ENCODE data around the gene TMEM19. TPM values are rescaled to one million over a fixed set of nuclear protein-coding genes. Genes with fewer than 3 reads are reported as not detected.

TMEM19 gene
- total RNA-seq, 2 experiments from 2014 or later, result 15.5 to 16.1 TPM

DNA sequence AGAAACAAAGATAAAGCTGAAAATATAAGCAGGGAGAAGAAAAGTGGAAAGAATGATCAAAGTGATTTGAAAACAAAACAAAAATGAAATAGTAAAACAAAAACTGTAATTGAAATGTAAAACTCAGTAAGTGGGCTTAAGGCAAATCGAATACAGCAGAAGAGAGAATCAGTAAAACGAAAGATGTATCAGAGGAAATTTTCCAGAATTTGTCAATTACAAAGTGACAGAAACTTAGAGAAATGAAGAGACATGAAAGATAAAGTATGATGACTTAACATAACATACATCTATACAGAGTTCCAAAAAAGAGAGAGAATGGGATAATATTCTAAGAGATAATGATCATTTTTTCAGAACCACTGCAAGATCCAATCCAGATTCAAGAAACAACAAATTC is 32.7 kb upstream of the TMEM19 start:
- POLR2A ChIA-PET, result interaction anchor here (3.9 kb wide), 1 partner anchor 11 kb away, joined by 36 read pairs; the partner anchor contains the start of genes THAP2 and ZFC3H1
- Mint-ChIP-seq H3K4me1 (peaks cover 31% of the 10 kb centered on the region), H3K36me3 (ENCODE audit: low read depth) (peaks cover 32% of the 10 kb centered on the region), H3K9me3 (no peaks in the 10 kb centered on the region), H3K27ac (no peak overlapping the region), H3K27me3 (no peaks in the 10 kb centered on the region), H3K4me3 (no peak overlapping the region)
- CTCF ChIA-PET, result interaction anchor here (1.0 to 2.0 kb wide), 2 partner anchors 10 to 17 kb away, joined by 3 to 4 read pairs; partner anchors contain the start of genes THAP2 and ZFC3H1
- DNase-seq, result no peak

DNA sequence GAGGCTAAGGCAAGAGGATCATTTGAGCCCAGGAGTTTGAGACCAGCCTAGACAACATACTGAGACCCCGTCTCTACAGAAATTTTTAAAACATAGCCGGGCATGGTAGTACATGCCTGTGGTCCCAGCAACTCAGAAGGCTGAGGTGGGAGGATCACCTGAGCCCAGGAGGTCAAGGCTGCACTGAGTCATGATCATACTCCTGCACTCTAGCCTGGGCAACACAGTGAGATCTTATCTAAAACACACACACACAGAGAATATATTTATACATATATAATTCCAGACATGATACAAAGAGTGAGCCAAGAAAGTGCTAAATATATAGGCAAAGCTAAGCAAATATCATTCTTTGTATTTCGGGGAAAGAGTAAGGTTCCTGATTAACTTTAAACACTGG is 31.7 kb upstream of the TMEM19 start:
- Mint-ChIP-seq H3K4me3 (no peak overlapping the region), H3K27ac (no peak overlapping the region), H3K36me3 (ENCODE audit: low read depth) (peaks cover 32% of the 10 kb centered on the region), H3K27me3 (no peaks in the 10 kb centered on the region), H3K4me1 (peaks cover 37% of the 10 kb centered on the region), H3K9me3 (no peaks in the 10 kb centered on the region)
- ChIA-PET POLR2A (interaction anchor here (1.1 to 3.9 kb wide), 2 partner anchors 10 to 18 kb away, joined by 5 to 36 read pairs; partner anchors contain the start of genes THAP2 and ZFC3H1), CTCF (interaction anchor here (2.0 kb wide), 2 partner anchors 9 to 17 kb away, joined by 4 to 7 read pairs; partner anchors contain the start of genes THAP2 and ZFC3H1)
- no peak for DNase-seq

DNA sequence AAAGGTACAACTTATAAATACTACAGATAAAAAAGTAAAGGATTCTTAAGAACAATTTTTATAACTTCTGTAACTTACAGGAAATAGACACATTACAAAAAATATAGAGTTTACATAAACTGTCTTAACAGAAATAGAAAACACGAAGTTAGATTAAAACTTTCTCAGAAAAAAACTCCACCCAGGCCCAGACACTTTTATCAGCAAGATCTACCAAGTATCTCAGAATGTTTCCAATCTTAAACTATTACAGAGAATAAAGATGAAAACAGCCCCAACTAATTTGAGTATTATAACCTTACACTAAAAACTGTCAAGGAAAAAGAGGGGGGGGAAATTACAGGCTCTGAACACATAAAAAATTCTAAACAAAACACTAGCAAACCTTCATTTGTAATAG is 30.4 kb upstream of the TMEM19 start:
- CTCF ChIA-PET, result interaction anchor here (2.0 kb wide), 1 partner anchor 19 kb away, joined by 7 read pairs; no protein-coding TSS in a partner anchor
- Mint-ChIP-seq H3K36me3 (ENCODE audit: low read depth) (peaks cover 31% of the 10 kb centered on the region), H3K27ac (peak overlapping the region; percentile 16), H3K27me3 (no peaks in the 10 kb centered on the region), H3K4me3 (peak overlapping the region; percentile 10), H3K9me3 (no peaks in the 10 kb centered on the region), H3K4me1 (peaks cover 45% of the 10 kb centered on the region)
- POLR2A ChIA-PET, result interaction anchor here (1.1 to 3.9 kb wide), 2 partner anchors 8 to 19 kb away, joined by 5 to 36 read pairs; partner anchors contain the start of genes THAP2 and ZFC3H1
- DNase-seq, result no peak

DNA sequence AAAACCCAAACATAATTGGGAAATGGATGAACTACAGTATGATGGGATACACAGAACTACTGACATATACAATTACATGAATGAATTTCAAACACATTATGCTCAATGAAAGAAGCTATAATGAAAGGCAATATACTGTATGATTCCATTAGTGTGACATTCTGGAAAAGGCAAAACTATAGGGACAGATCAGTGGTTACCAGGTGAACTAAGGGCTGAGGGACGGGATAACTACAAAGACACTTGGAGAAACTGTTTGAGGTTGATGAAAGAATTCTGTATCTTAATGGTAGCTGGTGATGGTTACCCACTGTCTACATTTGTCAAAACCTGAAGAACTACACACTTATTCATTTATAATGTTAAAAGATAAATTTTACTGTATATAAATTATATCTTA is 30.0 kb upstream of the TMEM19 start:
- no peaks in the 10 kb centered on the region for H3K27me3 Mint-ChIP-seq
- CTCF ChIA-PET, result interaction anchor here (2.0 kb wide), 1 partner anchor 19 kb away, joined by 7 read pairs; no protein-coding TSS in a partner anchor
- POLR2A ChIA-PET, result interaction anchor here (3.9 kb wide), 1 partner anchor 8 kb away, joined by 36 read pairs; the partner anchor contains the start of genes THAP2 and ZFC3H1
- peaks cover 45% of the 10 kb centered on the region for H3K4me1 Mint-ChIP-seq
- peak overlapping the region; percentile 10 for H3K4me3 Mint-ChIP-seq
- H3K27ac Mint-ChIP-seq, result peak overlapping the region; percentile 16
- no peak for DNase-seq
- H3K36me3 Mint-ChIP-seq (ENCODE audit: low read depth), result peaks cover 31% of the 10 kb centered on the region
- no peaks in the 10 kb centered on the region for H3K9me3 Mint-ChIP-seq

DNA sequence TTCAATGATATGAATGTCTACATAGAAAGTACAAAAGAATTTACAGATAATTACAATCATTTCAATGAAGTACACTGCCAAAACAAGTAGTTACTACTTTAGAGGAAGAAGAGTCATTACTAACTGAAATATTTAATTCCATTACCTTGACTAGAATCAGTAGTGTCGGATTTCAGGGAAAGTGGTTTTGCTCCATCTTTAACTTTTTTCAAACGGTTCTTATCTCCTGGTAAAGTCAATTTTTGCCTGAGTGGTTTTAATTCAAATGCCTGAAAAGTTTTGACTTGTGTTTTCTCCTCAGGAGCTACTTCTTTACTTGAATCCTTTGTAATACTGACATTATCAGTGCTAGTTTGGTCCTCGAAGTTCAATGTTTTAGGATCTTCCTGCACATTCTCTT is 29.1 kb upstream of the TMEM19 start:
- no peak for DNase-seq
- no peak overlapping the region for H3K27ac Mint-ChIP-seq
- H3K4me3 Mint-ChIP-seq, result no peak overlapping the region
- H3K9me3 Mint-ChIP-seq, result no peaks in the 10 kb centered on the region
- CTCF ChIA-PET, result interaction anchor here (0.5 kb wide), 1 partner anchor 141 kb away, joined by 3 read pairs; no protein-coding TSS in a partner anchor
- H3K4me1 Mint-ChIP-seq, result peaks cover 49% of the 10 kb centered on the region
- no peaks in the 10 kb centered on the region for H3K27me3 Mint-ChIP-seq
- H3K36me3 Mint-ChIP-seq (ENCODE audit: low read depth), result peaks cover 33% of the 10 kb centered on the region
- POLR2A ChIA-PET, result no interaction called here

DNA sequence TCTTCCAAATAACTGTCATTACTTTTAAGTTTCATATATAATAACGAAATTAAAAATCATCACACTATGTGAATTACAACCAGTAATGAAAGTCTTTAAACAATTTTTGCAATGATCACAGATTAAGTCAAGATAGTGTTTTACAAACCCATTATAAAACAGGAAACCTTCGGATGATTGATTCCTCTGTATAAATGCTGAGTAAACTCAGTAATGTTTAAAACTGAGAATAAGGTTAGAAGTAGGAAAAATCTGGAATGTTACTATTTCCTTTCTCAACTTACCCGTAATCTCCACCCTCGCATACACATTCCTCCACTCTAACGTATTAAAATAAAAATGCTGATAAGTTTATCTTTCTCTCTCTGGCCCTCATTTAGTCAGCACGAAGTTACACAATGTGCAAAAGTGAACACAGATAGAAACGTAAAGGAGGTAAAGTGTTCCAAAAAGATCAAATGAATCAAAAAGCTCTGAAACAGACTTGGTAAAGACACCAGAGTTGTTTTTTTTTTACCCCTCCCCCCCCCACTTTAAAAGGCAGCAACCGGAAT is 23.8 kb upstream of the TMEM19 start:
- ChIA-PET CTCF (interaction anchor here (1.5 to 3.4 kb wide), 5 partner anchors 23 to 178 kb away, joined by 6 to 46 read pairs (median 18); partner anchors contain the start of genes RAB21, TBC1D15 and TMEM19), POLR2A (interaction anchor here (1.3 to 4.9 kb wide), 12 partner anchors 8 to 177 kb away, joined by 4 to 218 read pairs (median 20); partner anchors contain the start of genes RAB21, TBC1D15 and TMEM19)
- peaks cover 45% of the 10 kb centered on the region for H3K4me1 Mint-ChIP-seq
- peaks cover 51% of the 10 kb centered on the region for H3K36me3 Mint-ChIP-seq (ENCODE audit: low read depth)
- H3K27me3 Mint-ChIP-seq, result no peaks in the 10 kb centered on the region
- H3K27ac Mint-ChIP-seq, result peak overlapping the region; percentile 99
- DNase-seq, result no peak
- peak overlapping the region; percentile 93 for H3K4me3 Mint-ChIP-seq
- no peaks in the 10 kb centered on the region for H3K9me3 Mint-ChIP-seq

DNA sequence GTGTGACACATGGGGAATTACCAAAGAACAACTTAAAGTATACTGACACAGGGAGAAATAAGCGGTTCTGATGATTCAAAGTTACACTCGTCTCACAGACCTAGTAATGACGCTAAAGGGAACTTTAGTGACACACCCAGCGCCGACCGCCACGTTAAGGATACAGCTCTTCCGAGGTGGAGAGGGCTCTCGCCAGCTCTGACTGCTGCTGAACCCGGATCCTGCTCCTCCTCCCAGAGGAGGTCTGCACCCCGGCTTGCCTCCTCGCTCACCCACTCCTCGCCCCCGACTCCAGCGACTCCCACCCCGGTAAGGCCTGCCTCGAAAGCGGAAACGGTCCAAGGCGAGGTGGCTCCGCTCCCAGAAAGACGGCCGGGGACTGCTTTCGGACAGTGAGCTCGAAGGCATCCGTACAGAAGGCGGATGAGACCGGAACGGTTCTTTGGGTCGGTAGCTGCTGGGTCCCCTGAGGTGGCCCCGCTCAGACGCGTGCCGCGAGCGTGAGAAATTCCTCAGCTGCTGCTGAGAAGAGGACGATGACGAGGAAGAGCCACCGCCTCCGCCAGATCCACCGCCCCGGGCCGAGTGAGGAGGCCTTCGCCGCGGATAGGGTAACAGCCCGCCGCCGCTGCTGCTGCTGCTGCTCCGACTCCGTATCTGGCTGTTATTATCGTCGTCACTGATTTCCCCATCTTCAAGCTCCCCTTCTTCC is 22.9 kb upstream of the TMEM19 start:
- H3K9me3 Mint-ChIP-seq, result no peaks in the 10 kb centered on the region
- peak; percentile 78 for DNase-seq
- H3K36me3 Mint-ChIP-seq (ENCODE audit: low read depth), result peaks cover 50% of the 10 kb centered on the region
- H3K4me3 Mint-ChIP-seq, result peak overlapping the region; percentile 93
- H3K27me3 Mint-ChIP-seq, result no peaks in the 10 kb centered on the region
- ChIA-PET POLR2A (interaction anchor here (0.7 to 4.9 kb wide), 25 partner anchors 9 to 184 kb away, joined by 3 to 218 read pairs (median 8); partner anchors contain the start of genes RAB21, TBC1D15 and TMEM19), CTCF (interaction anchor here (0.6 to 3.4 kb wide), 13 partner anchors 10 to 177 kb away, joined by 3 to 46 read pairs (median 4); partner anchors contain the start of genes RAB21, TBC1D15 and TMEM19)
- peak overlapping the region; percentile 99 for H3K27ac Mint-ChIP-seq
- H3K4me1 Mint-ChIP-seq, result peaks cover 45% of the 10 kb centered on the region

DNA sequence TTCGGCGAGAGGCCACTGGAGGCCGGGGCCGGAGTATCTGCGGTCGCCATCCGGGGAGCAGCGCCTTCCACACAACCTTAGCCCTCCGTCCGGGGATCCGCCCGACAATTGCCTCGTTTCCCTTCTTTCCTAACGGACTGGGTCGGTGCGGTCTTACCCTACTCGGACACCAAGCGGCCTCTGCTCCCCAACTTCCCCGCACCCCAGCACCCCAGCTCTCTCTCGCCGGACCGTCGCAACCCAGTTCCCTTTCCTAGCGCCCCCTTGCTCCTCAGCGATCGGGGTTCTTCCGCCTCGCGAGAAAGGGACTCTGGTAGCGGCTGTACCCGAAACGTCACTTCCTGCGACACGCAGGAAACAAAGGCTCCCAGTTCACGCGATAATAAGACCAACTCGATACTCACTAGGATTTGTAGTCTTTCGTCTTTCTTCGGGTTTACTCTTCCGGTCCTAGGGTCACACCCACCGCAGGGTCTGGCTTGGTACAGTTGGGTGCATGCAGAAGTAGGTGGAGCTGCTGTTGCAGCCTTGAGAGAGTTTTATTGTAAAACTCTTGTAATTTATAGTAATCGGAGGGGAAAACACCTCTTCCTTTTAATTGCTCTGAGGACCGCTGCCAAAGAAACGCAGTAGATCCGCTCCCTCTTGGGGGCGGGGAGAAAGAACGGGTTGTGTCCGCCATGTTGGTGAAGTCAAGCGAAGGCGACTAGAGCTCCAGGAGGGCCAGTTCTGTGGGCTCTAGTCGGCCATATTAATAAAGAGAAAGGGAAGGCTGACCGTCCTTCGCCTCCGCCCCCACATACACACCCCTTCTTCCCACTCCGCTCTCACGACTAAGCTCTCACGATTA is 22.1 kb upstream of the TMEM19 start, which contains the start of the genes THAP2 and ZFC3H1:
TSS of gene THAP2 (plus strand) at position 741 of the 850 bp plus-strand sequence. CDS start 209 bp downstream, outside the sequence.
TSS of gene ZFC3H1 (minus strand) at position 288 of the 850 bp plus-strand sequence. CDS start at position 50, 238 bp downstream.
- DNase-seq, result peak; percentile 93
- peak within 1 kb of the TSS; percentile 93 for H3K4me3 Mint-ChIP-seq
- POLR2A ChIA-PET, result interaction anchor here (0.7 to 4.9 kb wide), 32 partner anchors 8 to 183 kb away, joined by 3 to 218 read pairs (median 5); partner anchors contain the start of genes RAB21, TBC1D15 and TMEM19
- H3K36me3 Mint-ChIP-seq (ENCODE audit: low read depth), result peaks cover 44% of the 10 kb centered on the region
- H3K27me3 Mint-ChIP-seq, result no peaks in the 10 kb centered on the region
- H3K27ac Mint-ChIP-seq, result peak within 1 kb of the TSS; percentile 99
- CTCF ChIA-PET, result interaction anchor here (0.6 to 3.4 kb wide), 18 partner anchors 10 to 183 kb away, joined by 3 to 46 read pairs (median 4); partner anchors contain the start of genes RAB21, TBC1D15 and TMEM19
- H3K9me3 Mint-ChIP-seq, result no peaks in the 10 kb centered on the region
- peaks cover 40% of the 10 kb centered on the region for H3K4me1 Mint-ChIP-seq

DNA sequence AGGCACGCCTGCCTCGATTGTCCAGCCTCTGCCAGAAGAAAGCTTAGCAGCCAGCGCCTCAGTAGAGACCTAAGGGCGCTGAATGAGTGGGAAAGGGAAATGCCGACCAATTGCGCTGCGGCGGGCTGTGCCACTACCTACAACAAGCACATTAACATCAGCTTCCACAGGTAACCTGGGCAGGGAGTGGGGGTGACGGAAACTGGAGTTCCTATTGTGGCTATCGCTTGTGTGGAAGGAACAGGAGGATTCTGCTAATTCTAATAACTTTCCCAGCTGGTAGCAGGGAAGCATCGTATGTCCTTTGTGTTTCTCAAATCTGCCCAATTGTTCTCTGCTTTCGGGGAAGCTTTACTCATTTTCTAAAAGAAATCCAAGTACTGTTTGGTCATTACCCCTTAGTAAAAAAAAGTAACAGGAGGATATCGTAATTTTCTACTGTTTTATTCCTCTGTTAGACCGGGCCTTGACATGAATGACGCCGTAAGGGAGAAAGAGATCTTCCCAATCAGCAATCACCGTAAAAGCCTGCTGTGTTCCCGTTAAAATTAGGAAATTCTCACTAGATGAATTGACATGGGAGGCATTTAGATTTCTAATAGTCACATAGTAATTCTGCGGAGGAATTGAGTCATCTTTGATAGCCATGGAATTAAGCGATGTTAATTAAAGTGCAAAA is 21.3 kb upstream of the TMEM19 start:
- POLR2A ChIA-PET, result interaction anchor here (0.8 to 4.9 kb wide), 24 partner anchors 8 to 175 kb away, joined by 3 to 218 read pairs (median 8); partner anchors contain the start of genes RAB21, TBC1D15 and TMEM19
- Mint-ChIP-seq H3K4me1 (peaks cover 33% of the 10 kb centered on the region), H3K27ac (peak overlapping the region; percentile 99), H3K36me3 (ENCODE audit: low read depth) (peaks cover 37% of the 10 kb centered on the region), H3K9me3 (no peaks in the 10 kb centered on the region), H3K4me3 (peak overlapping the region; percentile 93), H3K27me3 (no peaks in the 10 kb centered on the region)
- CTCF ChIA-PET, result interaction anchor here (0.8 to 3.4 kb wide), 11 partner anchors 13 to 182 kb away, joined by 3 to 46 read pairs (median 4); partner anchors contain the start of gene TMEM19
- no peak for DNase-seq

DNA sequence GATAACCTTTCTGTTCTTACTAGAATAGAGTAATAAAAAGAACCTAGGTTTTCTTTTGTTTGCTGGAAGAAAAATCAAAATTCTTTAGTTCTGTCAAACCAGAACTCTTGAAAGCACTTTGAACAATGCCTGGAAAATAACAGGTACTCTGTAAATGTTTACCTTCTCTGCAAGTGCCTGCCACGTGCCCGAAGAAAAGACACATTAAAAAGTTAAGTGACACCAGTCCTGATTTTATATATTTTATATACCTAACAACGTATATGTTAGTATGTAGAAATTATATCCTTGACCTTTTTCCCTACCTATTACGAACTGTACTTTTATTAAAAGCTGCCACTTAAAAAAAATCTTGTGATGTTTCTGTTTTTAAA is 20.8 kb upstream of the TMEM19 start:
- peaks cover 34% of the 10 kb centered on the region for H3K36me3 Mint-ChIP-seq (ENCODE audit: low read depth)
- no peaks in the 10 kb centered on the region for H3K9me3 Mint-ChIP-seq
- DNase-seq, result no peak

DNA sequence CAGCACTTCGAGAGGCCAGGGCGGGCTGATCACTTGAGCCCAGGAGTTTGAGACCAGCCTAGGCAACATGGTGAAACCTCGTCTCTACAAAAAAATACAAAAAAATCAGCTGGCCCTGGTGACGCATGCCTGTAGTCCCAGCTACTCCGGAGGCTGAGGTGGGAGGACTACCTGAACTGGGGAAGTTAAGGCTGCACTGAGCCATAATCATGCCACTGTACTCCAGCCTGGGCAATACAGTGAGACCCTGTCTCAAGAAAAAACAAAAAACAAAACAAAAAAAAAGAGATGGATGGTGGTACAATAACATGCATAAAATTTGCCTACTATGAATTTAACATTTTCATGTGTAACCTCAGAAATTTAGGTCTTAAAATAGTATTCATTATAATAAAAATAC is 19.6 kb upstream of the TMEM19 start:
- Mint-ChIP-seq H3K27me3 (no peaks in the 10 kb centered on the region), H3K36me3 (ENCODE audit: low read depth) (peaks cover 34% of the 10 kb centered on the region), H3K27ac (no peak overlapping the region), H3K9me3 (no peaks in the 10 kb centered on the region), H3K4me1 (peaks cover 27% of the 10 kb centered on the region), H3K4me3 (no peak overlapping the region)
- ChIA-PET CTCF (no interaction called here), POLR2A (interaction anchor here (4.9 kb wide), 1 partner anchor 19 kb away, joined by 218 read pairs; the partner anchor contains the start of gene TMEM19)
- no peak for DNase-seq

More for the DNA sequence above, 20.8 kb upstream of the TMEM19 start:
- no peaks in the 10 kb centered on the region for H3K27me3 Mint-ChIP-seq
- ChIA-PET CTCF (interaction anchor here (0.8 to 3.4 kb wide), 6 partner anchors 20 to 182 kb away, joined by 3 to 46 read pairs (median 12); partner anchors contain the start of gene TMEM19), POLR2A (interaction anchor here (1.1 to 4.9 kb wide), 8 partner anchors 11 to 174 kb away, joined by 4 to 218 read pairs (median 29); partner anchors contain the start of genes TBC1D15 and TMEM19)
- peak overlapping the region; percentile 93 for H3K4me3 Mint-ChIP-seq
- H3K27ac Mint-ChIP-seq, result peak overlapping the region; percentile 99
- H3K4me1 Mint-ChIP-seq, result peaks cover 30% of the 10 kb centered on the region

All from activated CD4-positive, alpha-beta memory T cell treated with anti-CD3 and anti-CD28 coated beads, Interleukin-2, amount 10 ng/mL, durations not matched to agents 7 days and 5 days (primary cell).